ENCODE results near the gene CCN6.

DNA sequence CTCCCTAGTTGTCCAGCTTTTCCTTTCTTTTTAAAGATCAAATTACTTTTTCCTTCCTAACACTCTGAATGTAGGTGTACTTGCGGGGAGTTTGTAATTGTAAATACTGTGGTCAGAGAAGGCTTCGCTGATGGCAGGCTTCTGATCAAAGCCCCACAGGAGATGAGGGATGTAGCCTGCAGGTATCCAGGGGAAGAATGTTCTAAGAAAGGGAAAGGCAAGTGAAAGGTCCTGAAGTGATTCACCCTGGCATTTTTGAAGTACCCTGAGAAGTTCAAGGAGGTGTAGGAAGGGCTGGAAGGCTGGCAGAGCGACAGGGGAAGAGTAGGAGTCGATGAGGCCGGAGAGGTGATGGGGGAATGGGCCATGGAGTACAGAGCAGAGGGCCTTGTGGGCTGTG, 38.2 kb upstream of the CCN6 start:
- TF ChIP-seq EZH2 (IDR thresholded peaks at IDR 0.05) (no peak), POLR2AphosphoS5 (IDR thresholded peaks at IDR 0.05; ENCODE audit: borderline replicate concordance, low read depth, low read length) (no peak), FOXP2 (optimal IDR thresholded peaks at IDR 0.05; ENCODE audit: control extremely low read depth, extremely low read length, insufficient read depth) (no peak)
